ENCODE data around the gene EIF4E3.

The EIF4E3 gene

GRCh38 chr3:71742621-71743020 lies 17.4 kb upstream of the EIF4E3 start:
- H3K27me3 ChIP-seq (ENCODE audit: insufficient read depth, low read depth), result no peaks in the 10 kb centered on the region
- no peak overlapping the region for H3K9ac ChIP-seq
- no peak overlapping the region for H3K4me2 ChIP-seq
- H3K27ac ChIP-seq, result no peak overlapping the region
- H4K20me1 ChIP-seq (ENCODE audit: insufficient read depth), result no peaks in the 10 kb centered on the region
- TF ChIP-seq, protein P1, sequence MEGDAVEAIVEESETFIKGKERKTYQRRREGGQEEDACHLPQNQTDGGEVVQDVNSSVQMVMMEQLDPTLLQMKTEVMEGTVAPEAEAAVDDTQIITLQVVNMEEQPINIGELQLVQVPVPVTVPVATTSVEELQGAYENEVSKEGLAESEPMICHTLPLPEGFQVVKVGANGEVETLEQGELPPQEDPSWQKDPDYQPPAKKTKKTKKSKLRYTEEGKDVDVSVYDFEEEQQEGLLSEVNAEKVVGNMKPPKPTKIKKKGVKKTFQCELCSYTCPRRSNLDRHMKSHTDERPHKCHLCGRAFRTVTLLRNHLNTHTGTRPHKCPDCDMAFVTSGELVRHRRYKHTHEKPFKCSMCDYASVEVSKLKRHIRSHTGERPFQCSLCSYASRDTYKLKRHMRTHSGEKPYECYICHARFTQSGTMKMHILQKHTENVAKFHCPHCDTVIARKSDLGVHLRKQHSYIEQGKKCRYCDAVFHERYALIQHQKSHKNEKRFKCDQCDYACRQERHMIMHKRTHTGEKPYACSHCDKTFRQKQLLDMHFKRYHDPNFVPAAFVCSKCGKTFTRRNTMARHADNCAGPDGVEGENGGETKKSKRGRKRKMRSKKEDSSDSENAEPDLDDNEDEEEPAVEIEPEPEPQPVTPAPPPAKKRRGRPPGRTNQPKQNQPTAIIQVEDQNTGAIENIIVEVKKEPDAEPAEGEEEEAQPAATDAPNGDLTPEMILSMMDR (conservative IDR thresholded peaks at IDR 0.05; ENCODE audit: low read depth, low read length), result no peak
- H3K36me3 ChIP-seq (ENCODE audit: insufficient read depth), result no peaks in the 10 kb centered on the region
- H3K4me1 ChIP-seq (ENCODE audit: low read depth, poor library complexity, severe bottlenecking), result no peaks in the 10 kb centered on the region
- no peaks in the 10 kb centered on the region for H3K79me2 ChIP-seq (ENCODE audit: insufficient read depth, low read depth)
- no peak overlapping the region for H3K4me3 ChIP-seq (IDR thresholded peaks at IDR 0.05; ENCODE audit: insufficient read depth, low read depth, low read length)
- H2AFZ ChIP-seq (ENCODE audit: low read depth), result no peak overlapping the region

- TF ChIP-seq, protein P1 (conservative IDR thresholded peaks at IDR 0.05; ENCODE audit: low read depth, low read length), result no peak
- no peak overlapping the region for H3K9ac ChIP-seq
- no peak overlapping the region for H3K4me2 ChIP-seq
- no peaks in the 10 kb centered on the region for H4K20me1 ChIP-seq (ENCODE audit: insufficient read depth)
- no peaks in the 10 kb centered on the region for H3K4me1 ChIP-seq (ENCODE audit: low read depth, poor library complexity, severe bottlenecking)
- no peak overlapping the region for H3K27ac ChIP-seq
- no peaks in the 10 kb centered on the region for H3K27me3 ChIP-seq (ENCODE audit: insufficient read depth, low read depth)
- no peaks in the 10 kb centered on the region for H3K36me3 ChIP-seq (ENCODE audit: insufficient read depth)
- no peaks in the 10 kb centered on the region for H3K79me2 ChIP-seq (ENCODE audit: insufficient read depth, low read depth)
- no peak overlapping the region for H3K4me3 ChIP-seq (IDR thresholded peaks at IDR 0.05; ENCODE audit: insufficient read depth, low read depth, low read length)
- no peak overlapping the region for H2AFZ ChIP-seq (ENCODE audit: low read depth)
Measured at GRCh38 chr3:71734881-71735280, 9.7 kb upstream of the EIF4E3 start.

DNA sequence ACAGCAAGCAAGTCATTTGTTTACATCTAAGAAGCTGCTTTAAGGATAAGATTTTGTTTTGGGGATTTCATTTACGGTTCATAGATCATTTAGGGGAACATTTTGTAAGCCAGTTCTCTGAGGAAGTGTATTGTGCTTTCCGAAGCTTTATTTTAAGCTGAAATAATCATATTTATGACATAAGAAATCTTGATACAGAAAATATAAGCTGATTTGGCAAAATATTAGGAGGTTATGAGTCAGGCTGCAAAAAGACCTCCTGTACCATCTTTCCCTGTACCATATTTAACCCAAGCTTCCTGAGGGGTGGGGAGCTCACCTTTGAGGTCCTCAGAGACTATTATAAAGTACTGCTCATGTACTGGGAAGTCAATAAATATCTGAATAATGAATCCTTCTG lies 8.1 kb upstream of the EIF4E3 start:
- TF ChIP-seq, protein P1 (conservative IDR thresholded peaks at IDR 0.05; ENCODE audit: low read depth, low read length), result no peak
- no peak overlapping the region for H3K9ac ChIP-seq
- H3K4me1 ChIP-seq (ENCODE audit: low read depth, poor library complexity, severe bottlenecking), result no peaks in the 10 kb centered on the region
- H2AFZ ChIP-seq (ENCODE audit: low read depth), result no peak overlapping the region
- no peaks in the 10 kb centered on the region for H3K27me3 ChIP-seq (ENCODE audit: insufficient read depth, low read depth)
- no peak overlapping the region for H3K27ac ChIP-seq
- H3K4me3 ChIP-seq (IDR thresholded peaks at IDR 0.05; ENCODE audit: insufficient read depth, low read depth, low read length), result no peak overlapping the region
- H4K20me1 ChIP-seq (ENCODE audit: insufficient read depth), result no peaks in the 10 kb centered on the region
- no peaks in the 10 kb centered on the region for H3K79me2 ChIP-seq (ENCODE audit: insufficient read depth, low read depth)
- H3K4me2 ChIP-seq, result no peak overlapping the region
- H3K36me3 ChIP-seq (ENCODE audit: insufficient read depth), result no peaks in the 10 kb centered on the region

DNA sequence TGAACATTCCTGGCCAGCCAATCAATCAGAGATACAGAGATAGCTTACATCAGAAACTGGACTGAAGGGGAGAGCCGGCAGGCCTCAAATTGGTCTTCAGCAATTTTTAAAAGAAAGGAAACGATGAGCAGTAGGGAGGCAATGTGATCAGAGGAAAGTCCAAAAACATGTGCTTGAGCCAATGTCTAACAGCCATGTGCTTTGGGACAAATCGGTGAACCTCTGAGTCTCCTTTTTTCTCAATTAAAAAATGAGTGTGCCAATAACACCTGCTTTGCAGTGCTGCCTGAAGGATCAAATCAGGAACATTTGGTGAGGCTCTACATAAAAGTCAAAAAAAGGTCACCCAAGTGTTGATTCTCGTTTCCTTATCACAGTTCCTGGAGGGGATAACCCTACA lies 7.4 kb upstream of the EIF4E3 start:
- Histone ChIP-seq H3K4me1 (ENCODE audit: low read depth, poor library complexity, severe bottlenecking) (no peaks in the 10 kb centered on the region), H3K36me3 (ENCODE audit: insufficient read depth) (no peaks in the 10 kb centered on the region), H3K4me3 (IDR thresholded peaks at IDR 0.05; ENCODE audit: insufficient read depth, low read depth, low read length) (no peak overlapping the region), H3K79me2 (ENCODE audit: insufficient read depth, low read depth) (no peaks in the 10 kb centered on the region), H2AFZ (ENCODE audit: low read depth) (no peak overlapping the region), H3K9ac (no peak overlapping the region), H4K20me1 (ENCODE audit: insufficient read depth) (no peaks in the 10 kb centered on the region), H3K4me2 (no peak overlapping the region), H3K27me3 (ENCODE audit: insufficient read depth, low read depth) (no peaks in the 10 kb centered on the region), H3K27ac (no peak overlapping the region)
- TF ChIP-seq, protein P1 (conservative IDR thresholded peaks at IDR 0.05; ENCODE audit: low read depth, low read length), result no peak

Measured in KMS-11 (cell line).